Stimulated activated CD8-positive, alpha-beta memory T cell treated with anti-CD3 and anti-CD28 coated beads, Interleukin-4, amount 100 ng/mL, for 4 hours (primary cell): ENCODE data around the gene MAP4K3.
"Not testable (repeated sequence)": the region's sequence is repeated elsewhere in the genome, so short reads cannot be mapped to it uniquely, and the experiment has no call there.

Experiments used
- DNase-seq, 2 donors: peaks; one replicate each; pipeline ENCODE4 v3.0.0-alpha.2; 2020; ENCODE audit warnings: low read depth in 2 of 2, low spot score in 1 of 2

MAP4K3 gene

GRCh38 chr2:39409697-39410389, 27.2 kb downstream of the MAP4K3 start:
- DNase-seq = no peak

GRCh38 chr2:39408351-39409136, 28.5 kb downstream of the MAP4K3 start:
- no peak for DNase-seq

- DNase-seq = no peak
Measured at GRCh38 chr2:39407516-39408296, 29.4 kb downstream of the MAP4K3 start.

DNA sequence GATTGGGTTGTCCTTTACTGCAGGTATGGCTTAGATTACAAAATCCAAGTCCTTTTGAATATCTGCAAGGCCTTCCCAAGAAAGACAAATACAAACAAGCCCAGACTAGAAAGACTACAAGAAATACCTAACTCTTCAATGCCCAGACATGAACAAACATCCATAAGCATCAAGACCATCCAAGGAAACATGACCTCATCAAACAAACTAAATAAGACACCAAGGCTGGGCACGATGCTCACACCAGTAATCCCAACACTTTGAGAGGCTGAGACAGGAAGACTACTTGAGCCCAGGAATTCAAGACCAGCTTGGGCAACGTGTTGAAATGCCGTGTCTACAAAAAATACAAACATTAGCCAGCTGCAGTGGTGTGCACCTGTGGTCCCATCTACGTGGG, 31.7 kb downstream of the MAP4K3 start:
- DNase-seq = no peak

DNA sequence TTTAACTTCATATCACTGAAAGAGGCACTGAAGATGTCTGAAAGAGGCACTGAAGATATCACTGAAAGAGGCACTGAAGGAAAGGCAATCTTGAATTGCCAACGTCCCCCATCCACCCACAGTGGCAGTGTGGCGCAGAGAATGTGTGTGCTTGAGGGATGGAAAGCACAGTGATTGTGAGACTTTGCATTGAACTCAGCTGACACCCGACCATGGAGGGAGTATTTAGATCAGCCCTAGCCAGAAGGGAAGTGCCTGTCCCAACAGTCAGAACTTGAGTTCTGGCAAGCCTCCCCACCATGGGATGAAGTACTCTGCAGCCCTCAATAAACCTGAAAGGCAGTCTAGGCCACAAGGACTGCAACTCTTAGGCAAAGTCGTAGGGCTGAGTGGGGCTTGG, 33.8 kb downstream of the MAP4K3 start:
- no peak for DNase-seq

GRCh38 chr2:39401319-39401718, 35.8 kb downstream of the MAP4K3 start:
- DNase-seq = no peak

GRCh38 chr2:39399570-39399969, 37.5 kb downstream of the MAP4K3 start:
- DNase-seq = no peak

DNA sequence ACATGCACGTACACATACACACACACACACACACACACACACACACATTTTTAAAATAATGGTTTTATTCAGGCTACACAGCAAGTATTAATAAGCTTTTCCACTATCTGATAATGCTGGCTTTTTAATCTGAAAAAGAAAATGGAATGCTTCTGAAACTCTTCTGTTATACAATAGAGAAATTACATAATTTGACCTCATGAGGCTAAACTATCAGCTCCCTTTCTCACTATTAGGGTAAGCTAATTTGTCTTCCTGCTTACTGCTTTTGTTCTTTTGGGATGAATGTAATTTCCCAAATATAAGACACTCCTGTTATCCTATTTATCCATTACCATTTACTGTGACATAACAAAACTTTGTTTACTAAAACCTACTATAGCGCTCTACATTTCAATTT, 41.8 kb downstream of the MAP4K3 start:
- no peak for DNase-seq

- DNase-seq = no peak
Measured at GRCh38 chr2:39394516-39394961, 42.5 kb downstream of the MAP4K3 start.

DNA sequence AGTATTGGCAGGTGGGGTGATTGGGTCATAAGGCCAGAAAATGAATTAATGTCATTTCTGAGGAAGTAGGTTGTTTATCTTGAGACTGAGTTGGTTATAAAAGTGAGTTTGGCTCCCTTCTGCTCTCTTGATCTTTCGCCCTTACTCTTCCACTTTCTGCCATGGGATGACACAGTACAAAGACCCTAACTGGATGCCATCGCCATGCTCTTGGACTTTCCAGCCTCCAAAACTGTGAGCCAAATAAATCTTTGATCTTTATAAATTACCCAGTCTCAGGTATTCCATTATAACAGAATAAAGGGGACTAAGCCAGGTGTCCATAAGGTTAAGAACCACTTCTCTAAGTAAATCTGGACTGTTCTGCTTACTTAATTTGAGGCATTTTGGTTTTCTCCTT, 44.4 kb downstream of the MAP4K3 start:
- DNase-seq = no peak

- DNase-seq = no peak
Measured at GRCh38 chr2:39390216-39390615, 46.9 kb downstream of the MAP4K3 start.

GRCh38 chr2:39386064-39386463, 51.0 kb downstream of the MAP4K3 start:
- DNase-seq = no peak

GRCh38 chr2:39385172-39385571, 51.9 kb downstream of the MAP4K3 start:
- DNase-seq = no peak

GRCh38 chr2:39384071-39384470, 53.0 kb downstream of the MAP4K3 start:
- DNase-seq = not testable (repeated sequence)

DNA sequence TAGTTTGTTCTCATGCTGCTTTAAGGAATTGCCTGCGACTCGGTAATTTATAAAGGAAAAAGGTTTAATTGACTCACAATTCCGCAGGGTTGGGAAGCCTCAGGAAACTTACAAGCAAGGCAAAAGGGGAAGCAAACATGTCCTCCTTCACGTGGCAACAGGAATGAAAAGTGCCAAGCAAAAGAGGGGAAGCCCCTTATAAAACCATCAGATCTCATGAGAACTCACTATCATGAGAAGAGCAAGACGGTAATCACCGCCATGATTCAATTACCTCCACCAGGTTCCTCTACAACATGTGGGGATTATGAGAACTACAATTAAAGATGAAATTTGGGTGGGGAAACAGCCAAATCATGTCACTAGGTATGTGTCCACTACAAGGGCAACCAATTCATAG, 53.9 kb downstream of the MAP4K3 start:
- no peak for DNase-seq

GRCh38 chr2:39381653-39382052, 55.4 kb downstream of the MAP4K3 start:
- no peak for DNase-seq

DNA sequence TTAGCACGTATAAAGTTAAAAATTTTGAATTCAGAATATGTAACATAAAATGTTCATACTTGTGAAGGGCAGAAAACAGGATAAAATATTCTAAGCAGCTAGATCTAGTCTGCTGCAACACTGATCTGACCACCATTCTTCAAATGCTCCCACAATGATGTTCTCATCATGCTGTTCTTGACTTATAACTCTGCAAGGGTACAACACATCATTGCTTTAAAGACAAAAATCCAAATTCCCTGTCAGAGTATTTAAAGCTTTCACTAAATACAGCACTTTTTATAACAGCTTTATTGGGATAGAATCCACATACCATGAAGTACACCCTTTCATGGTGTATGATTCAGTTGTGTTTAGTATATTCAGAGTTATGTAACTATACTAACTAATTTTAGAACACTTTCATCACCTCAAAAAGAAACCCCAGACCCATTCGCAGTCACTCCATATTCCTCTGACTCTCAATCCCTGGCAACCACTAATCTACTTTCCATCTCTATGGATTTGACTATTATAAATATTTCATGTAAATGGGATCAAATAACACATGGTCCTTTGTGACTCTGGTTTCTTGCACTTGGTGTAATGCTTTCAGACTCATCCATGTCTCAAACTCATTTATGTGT, 56.4 kb downstream of the MAP4K3 start:
- DNase-seq = no peak

- no peak for DNase-seq
Measured at GRCh38 chr2:39379643-39380524, 57.2 kb downstream of the MAP4K3 start.

DNA sequence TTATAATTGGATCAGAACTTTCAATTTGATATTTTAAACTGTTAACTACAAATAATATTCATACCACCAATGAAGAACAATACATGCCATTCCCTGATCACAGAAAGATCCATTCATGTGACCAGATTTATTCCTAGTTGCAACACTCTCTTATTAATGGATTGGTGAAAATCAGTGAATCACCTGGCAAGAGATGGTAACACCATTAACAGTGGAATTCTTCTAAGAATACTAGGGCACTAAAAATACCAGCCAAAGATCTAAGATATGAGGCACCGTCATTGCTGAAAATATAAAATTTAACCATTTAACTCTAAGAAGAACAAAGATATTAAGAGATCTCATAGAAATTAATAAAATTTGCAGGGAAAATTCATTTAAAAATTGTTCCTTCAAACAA, 58.1 kb downstream of the MAP4K3 start:
- DNase-seq = no peak

DNA sequence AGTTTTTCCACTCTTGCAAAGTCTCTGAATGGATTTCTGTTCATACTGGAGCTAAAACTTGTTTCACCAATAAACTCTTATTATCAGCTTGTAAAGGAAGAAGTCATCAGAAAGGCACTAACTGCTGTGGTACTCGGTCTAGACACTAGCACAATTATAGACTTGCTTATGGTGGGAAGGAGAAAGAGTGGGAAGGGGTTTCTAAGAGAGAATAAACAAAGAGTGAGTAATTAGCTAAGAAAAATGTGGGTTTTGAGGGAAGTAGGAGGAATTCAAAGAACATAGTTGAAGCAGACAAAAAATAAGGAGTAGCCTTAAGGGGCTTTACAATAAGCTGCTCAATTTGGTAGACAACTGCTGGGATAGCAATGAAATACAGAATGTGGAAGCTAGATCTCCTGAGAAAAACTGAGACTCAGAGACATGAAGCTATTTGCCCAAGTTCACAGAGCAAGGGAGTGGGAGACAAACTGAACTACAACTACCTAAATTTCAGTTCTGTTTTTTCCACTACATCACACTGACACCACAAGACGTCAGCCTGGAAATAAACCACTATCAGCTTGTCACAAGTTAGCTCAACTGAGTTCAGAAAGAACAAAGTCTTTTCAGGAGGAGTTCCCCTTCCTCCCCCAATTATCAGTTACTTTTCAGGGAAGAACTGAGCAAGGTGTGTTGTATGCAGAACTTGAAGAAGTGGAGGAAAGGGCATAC, 59.7 kb downstream of the MAP4K3 start:
- DNase-seq = no peak
